Activated naive CD4-positive, alpha-beta T cell (primary cell): Measurements from ENCODE around the gene PTPRN2.
"Not testable (repeated sequence)": the region's sequence is repeated elsewhere in the genome, so short reads cannot be mapped to it uniquely, and the experiment has no call there.

ENCODE experiments used
- DNase-seq, 4 experiments: peaks; one replicate each; lab custom pipeline; 2025; lab: John Stamatoyannopoulos, UW

The PTPRN2 gene

DNA sequence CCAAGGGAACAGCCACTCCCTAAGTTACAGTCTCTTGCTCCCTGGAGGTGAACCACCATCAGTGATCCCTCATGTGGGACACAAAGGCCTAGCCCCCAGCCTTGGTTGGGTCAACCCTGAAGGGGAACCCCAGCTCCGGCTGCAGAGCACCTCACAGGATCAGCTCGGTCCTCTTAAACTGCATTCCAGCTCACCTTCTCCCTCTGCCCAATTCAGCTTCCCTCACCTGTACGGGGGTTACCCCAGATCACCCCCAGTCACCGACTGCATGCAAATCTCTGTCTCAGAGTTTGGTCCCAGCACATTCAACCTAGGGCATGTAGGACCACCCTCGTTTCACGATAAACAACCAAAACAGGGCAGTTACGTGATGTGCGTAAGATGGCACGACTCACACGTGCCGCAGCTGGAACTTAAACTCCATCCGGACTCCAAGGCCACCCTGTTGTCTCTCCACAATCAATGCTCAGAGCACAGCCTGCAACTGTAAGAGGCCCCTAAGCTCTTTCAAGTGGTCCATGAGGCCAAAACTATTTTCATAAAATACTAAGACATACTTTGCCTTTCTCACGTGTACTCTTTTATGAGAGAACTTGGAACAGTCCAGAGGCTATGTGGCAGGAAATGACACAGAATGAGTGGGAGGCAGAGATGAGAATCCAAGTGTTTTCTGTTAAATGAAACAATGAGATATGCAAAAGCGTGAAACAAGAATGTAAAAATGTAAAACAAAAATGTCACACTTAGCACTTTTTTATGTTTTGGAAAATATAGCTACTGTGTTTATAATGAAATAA lies 285.2 kb downstream of the PTPRN2 start:
- no peak for DNase-seq

DNA sequence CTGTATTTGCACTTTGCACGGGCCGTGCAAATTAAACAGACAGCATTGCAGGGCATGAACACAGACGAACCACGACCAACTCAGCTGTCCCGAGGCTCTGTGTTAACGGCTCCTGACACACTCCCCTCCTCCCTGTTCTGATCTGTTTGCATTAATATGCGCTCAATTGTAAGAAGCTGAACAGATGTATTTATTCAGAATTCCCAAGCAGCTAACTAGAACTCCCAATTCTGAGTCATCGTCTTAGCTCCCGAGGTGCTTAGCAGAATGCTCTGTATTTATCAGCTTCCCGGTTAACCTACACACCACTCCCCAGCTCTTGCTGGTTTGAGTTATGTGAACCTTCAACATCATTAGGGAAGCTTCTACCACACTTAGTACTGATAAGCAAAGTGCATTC lies 286.4 kb downstream of the PTPRN2 start:
- DNase-seq: no peak

DNA sequence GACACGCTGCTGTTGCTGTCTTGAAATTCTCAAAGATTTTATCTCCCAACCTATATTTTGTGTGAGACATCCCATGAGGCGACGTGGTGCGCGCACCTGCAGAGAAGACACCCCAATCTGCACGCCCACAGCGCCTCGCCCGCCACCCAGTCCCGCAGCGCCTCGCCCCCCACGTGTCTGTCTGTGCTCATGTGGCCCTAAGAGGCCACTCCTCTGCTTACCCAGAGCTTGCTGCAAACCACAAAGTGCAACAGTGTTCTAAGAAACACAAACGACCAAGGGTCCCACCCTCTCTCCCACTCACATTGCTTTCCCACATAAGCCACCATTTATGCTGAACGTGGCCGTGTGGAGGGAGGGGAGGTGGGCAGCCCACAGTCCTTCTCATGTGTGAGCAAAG lies 287.2 kb downstream of the PTPRN2 start:
- no peak for DNase-seq

DNA sequence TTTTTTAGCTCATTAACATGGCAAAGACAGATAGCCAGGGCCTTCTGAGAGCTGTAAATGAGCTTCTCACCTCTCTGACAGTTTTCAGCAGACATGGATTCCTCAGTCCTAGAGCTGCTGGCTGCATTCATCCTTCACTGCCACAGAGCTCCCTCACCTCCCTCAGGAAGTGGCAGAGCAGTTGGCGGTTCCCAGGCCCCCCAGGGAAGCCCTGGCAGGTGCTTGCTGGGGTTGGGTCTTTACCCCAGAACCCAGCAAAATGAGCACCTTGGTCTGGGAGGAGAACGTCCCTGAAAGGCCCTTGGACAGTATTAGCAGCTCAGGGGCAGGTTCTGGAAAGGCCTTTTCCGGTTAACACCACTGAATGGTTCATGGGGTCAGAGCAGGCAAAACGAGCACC lies 288.0 kb downstream of the PTPRN2 start:
- no peak for DNase-seq

DNA sequence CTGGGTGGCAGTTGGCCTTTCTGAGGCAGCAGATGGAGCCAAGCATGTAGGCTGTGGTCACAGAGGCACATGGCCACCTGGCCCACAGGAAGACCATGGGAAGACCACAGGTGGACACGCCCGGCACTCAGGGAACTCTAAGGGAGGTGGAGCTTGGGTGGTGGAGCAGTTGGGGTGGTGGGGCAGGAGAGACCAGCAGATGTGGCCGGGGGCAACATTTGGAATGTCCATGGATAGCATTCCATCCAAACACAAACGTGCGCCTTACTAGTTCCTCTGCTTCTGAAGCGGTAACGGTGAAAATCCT lies 290.9 kb downstream of the PTPRN2 start:
- DNase-seq: no peak

DNA sequence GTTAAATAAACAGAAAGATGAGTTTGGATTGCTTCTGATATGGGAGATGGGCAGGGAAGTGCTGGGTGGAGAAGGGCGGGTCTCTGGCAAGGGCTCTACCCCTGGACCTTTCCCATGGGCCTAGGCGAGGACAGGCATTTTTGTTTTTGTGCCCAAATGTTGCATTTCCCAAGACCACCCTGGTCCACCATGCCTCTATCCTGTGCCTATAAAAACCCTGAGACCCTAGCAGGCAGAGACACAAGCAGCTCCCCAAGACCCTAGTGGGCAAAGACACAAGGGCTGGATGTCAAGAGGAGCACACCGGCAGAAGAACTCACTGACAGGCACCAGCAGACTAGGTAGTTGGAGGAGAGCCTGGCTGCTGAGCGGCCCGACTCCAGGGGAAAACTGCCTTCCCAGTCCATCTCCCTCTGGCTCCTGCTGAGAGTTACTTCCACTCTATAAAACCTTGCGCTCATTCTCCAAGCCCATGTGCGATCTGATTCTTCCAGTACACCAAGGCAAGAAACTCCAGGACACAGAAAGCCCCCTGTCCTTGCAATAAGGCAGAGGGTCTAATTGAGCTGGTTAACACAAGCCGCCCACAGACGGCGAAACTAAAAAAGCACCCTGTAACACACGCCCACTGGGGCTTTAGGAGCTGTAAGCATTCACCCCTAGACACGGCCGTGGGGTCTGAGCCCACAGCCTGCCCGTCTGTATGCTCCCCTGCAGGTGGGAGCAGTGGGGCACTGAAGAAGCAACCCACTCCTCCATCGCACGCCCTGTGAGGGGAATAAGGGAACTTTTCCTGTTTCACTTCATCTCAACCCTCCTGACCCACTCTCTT lies 291.4 kb downstream of the PTPRN2 start:
- no peak for DNase-seq

DNA sequence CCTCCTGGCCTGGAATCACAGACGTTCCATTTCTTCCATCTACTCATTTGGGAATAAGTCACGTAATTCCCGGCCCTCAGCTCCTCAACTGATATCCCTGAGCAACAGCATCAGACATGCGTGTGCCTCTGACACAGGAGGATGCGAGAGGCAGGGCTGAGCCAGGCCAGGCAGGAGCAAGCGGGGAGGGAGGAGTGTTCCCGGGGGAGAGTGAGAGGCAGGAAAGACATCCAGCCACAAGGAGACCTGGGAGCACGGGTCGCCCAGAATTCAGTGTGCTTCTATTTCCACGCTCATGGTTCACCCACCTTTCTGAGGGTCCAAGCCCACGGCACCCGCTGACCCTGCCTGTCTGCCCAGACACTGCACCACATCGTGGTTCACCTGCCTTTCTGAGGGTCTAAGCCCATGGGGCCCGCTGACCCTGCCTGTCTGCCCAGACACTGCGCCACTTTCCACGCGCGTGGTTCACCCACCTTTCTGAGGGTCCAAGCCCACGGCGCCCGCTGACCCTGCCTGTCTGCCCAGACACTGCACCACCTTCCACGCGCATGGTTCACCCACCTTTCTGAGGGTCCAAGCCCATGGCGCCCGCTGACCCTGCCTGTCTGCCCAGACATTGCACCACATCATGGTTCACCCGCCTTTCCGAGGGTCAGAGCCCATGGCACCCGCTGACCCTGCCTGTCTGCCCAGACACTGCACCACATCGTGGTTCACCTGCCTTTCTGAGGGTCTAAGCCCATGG lies 293.0 kb downstream of the PTPRN2 start:
- DNase-seq: not testable (repeated sequence)

DNA sequence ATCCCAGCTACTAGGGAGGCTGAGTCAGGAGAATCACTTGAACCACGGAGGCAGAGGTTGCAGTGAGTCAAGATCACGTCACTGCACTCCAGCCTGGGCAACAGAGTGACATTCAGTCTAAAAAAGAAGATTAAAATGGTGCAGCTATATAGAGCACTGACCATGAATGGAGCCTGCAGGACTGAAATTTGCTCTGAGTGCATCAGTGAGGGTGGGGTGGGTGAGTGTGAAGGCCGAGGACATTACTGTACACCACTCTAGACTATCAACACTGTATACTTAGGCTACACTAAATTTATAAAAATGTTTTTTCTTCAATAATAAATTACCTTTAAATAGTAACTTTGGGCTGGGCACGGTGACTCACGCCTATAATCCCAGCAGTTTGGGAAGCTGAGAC lies 294.7 kb downstream of the PTPRN2 start:
- no peak for DNase-seq

DNA sequence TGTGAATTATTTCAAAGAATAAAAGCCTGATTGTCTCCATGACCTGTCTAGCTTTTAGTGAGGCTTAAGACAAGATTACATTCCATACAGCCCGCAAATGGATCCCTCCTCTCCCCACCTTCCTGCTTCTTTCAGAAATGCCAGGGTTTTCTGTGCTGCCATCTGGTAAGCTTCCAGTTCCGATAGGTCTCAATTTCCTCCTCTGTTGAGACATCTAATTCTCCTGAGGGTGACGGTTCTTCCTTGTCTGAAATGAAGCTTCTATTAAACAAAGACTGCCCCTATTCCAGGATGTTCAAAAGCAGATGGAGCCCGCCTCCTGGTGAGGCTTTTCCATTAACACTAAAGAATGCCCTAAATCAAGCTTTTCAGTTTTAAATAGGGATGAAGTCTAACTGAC lies 295.6 kb downstream of the PTPRN2 start:
- DNase-seq: no peak

DNA sequence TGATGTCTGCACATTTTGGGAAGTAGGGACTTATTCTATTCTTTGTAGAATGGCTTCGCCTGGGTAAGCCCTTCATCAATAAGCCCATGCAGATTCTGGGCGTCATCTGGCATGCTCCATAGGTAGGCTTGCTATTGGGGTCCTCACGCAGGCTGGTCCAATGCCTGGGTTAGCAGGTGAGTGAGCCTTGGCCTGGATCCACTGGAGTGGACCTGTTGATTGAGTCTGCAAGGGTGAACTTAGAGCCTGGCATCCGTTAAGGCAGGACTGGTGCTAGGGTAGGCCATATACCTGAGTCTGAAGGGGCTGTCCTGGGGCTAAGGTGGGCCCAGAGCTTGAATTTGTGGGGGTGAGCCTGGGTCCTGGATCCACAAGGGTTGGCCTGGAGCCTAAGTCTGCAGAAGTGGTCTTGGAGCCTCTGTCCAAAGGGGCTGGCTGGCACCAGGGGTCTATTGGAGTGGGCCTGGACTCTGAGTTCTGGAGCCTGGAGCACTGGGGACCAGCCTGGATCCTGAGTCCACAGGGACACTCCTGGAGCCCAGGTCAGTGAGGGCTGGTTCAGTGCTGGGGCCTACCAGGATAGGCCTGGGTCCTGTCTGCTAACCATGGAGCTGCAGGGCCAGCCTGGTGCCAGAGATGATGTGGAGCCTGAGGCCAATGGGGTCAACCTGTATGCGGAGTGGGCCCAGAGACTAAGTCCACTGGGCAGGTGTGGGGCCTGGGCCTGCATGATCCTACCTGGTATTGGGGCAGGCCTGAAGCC lies 297.7 kb downstream of the PTPRN2 start:
- no peak for DNase-seq

DNA sequence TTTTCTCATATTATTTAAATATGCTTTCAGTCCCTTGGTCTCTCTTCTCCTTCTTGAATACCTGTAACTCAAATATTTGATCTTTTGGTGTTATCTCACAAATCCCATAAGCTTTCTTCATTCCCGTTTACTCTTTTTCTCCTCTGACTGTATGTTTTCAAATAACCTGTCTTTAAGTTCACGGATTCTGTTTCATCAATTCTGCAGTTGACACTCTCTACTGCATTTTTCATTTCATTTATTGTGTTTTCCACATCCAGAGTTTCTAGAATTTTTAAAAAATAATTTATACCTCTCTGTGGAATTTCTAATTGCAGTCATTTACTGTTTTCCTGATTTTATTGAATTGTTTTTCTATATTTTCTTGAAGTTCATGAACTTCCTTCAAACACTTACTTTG lies 298.4 kb downstream of the PTPRN2 start:
- DNase-seq: no peak

DNA sequence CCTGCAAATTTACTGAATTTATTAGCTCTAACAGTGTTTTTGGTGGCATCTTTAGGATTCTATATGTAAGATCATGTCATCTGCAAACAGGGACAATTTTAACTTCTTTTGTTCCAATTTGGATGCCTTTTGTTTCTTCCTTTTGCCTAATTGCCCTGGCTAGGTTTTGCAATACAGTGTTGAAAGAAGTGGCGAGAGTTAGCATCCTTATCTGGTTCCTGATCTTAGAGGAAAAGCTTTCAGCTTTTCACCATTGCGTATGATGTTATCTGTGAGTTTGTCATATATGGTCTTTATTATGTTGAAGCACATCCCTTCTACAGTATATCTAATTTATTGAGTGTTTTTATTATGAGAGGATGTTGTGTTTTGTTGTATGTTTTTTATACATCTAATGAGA lies 301.4 kb downstream of the PTPRN2 start:
- DNase-seq: no peak

DNA sequence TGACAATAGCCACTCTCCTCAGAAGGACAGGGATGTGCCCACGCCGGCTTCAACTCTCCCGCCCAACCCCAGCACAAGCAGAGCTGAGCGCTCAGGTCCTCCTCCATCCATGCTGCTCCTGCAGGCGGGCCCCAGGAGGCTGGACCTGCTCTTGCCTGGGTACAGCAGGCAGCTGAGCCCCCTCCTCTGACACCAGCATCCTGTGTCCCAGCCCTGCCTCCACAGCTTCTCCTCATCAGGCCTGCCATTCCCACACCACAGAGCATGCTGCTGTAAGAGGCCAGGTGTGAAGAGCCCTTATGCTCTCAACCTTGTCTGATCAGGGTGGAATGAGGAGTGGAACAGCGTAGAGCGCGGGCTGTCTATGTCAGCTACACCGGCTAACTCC lies 302.2 kb downstream of the PTPRN2 start:
- DNase-seq: no peak

DNA sequence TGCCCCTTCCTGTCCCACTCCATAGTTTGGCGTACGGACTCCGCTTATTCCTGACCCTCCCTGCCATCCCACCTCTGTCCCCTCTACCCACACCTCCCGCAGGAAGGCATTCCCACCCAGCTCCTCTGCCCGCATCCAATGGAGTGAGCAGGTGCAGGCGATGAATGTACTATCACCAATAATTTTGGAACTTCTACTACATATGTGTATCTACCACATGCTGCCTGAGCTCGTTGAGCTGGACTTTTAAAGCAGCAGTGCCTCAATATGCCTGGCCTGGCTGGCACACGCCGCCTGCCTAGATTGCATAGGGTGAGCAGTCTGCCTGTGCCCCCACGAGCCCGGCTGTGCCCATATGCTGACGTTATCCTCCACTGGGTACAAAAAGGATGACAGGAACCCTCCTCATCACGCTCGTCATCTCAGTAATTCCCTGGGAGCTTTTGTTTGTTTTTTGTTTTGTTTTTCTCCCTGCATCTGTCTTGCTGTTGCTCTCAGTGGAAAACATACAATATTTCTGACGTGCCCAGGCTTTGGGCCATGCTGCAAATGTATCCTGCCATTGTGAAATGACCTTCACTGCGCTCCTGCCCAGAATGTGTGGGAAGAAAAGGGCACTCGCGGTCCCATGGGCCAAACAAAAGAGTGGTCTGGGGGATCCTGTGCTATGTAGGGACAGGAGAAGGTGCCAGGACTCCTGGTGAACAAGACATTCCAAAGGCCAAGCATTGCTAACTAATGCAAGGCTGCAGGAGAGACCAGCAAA lies 302.8 kb downstream of the PTPRN2 start:
- DNase-seq: no peak

DNA sequence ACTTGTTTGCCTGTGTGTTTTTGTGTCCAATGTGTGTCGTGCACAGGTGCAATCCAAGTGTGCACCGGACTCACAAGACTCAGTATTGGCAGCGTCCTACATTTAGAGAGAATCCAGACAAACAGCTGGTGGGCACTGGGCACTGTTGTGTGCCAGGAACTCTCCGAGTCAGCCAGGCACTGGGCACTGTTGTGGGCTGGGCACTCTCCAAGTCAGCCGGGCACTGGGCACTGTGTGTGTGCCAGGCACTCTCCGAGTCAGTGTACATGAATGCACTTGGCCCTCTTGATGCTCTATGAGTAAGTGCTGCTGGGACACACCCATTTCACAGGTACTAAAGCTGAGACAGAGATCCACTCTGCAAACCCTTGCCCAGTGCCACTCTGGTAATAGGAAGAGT lies 303.5 kb downstream of the PTPRN2 start:
- no peak for DNase-seq

DNA sequence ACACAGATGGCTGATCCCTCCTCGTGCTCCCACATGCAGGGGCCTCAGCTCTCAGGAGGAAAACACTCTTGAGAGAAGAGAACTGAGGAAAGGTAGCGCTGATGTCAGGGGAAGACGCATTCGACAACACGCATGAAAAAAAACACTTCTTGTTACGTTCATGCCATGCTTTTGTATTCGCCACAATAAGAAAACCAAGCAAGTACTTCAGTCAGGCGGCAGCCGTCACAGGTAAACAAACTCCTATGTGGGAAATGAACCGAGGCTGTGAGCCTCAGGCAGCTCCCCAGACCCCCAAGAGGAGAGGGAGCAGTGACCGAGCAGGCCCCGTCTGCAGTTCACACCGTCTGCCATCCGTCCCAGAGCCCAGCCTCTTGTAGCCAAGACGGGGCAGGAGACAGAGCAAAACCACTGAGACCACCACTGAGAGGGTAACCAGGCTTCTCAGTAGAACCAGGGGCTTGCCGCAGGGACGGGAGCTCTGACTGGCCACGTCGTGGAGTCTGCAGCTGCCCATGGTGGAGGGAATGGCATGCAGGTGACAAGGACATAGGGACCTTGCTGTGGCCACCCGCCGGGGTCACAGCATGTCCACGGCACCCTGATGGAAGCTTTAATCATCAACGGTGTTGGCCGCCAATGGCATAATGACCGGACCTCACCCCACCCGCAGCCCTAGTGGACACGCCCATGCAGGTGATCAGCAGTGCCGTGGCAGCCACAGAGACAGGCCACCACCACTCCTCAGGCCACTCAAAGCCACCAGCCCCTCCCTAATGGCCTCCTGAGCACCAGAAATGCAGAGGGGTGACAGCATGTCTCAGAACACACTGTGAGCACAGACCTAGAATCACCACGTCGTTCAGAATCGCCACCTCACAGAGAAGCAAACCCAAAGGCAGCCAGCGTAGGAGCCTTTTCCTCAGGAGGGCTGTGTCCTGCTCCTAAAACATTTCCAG lies 304.3 kb downstream of the PTPRN2 start:
- DNase-seq: no peak

DNA sequence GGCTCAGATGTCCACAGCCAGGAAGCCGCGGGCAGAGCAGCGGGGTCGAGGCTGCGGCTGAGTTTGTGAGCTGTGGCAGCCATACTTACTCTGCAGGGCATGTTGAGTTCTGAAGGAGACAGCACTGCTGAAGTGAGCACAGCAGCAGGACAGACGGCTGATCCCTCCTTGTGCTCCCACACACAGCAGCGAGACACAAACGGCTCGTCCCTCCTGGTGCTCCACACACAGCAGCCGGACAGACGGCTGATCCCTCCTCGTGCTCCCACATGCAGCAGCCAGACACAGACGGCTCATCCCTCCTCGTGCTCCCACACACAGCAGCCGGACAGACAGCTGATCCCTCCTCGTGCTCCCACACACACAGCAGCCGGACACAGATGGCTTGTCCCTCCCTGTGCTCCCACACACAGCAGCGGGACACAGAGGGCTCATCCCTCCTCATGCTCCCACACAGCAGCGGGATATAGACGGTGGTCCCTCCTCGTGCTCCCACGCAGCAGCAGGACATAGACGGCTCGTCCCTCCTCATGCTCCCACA lies 305.1 kb downstream of the PTPRN2 start:
- no peak for DNase-seq

DNA sequence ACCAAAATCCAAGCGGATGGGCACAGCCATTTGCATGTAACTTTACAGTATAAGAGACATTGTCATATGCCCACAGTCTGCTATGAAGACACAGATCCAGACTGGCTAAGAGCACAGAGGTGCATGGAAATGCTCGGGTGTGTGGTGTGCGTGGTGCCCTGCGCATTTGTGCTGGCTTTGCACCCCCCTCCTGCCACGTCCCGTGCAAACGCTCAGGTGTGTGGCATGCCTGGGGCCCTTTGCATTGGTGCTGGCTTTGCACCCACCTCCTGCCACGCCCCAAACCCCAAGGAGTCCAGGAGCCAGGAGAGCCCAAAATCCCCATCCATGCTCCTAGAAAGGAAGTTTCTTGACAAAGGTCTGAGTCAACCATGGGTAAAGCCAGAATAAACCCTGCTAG lies 306.2 kb downstream of the PTPRN2 start:
- no peak for DNase-seq

DNA sequence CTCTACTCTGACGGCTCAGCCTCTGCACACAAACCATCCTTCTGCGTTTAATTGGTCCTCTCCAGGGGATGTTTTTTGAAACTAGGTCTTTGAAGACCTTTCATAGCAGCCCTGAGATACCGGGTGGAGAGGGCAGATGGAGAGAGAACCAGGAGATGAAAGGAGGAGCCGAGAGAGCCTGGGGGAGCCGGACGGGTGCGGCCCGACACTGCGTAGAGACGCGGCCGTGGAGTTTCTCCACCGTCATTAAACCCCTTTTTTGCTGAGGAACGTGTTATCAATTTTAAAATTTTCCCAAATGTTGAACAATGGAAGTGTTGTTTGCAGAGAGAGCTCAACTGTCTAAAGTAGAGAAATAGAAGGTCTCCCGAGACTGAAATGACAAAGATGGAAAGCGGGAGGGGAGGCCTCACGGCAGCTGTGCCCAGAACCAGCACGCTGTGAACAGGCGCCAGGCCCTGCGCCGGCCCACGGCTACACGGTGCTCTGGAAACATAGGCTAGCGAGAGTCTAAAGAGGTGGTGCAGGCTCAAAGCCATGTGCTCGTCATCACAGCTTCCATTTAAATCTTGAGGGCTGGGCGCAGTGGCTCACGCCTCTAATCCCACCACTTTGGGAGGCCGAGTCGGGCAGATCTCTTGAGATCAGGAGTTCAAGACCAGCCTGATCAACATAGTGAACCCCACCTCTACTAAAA lies 307.0 kb downstream of the PTPRN2 start:
- no peak for DNase-seq
